Measurements from ENCODE around the gene RPS21. TPM values are rescaled to one million over a fixed set of nuclear protein-coding genes. Genes with fewer than 3 reads are reported as not detected.

Gene RPS21
- total and polyA plus RNA-seq, 2 experiments from 2014 or later: 378 to 839 TPM

GRCh38 chr20:62376112-62377063 is 10.5 kb upstream of the RPS21 start:
- Histone ChIP-seq H3K27ac (peak overlapping the region; percentile 97), H3K9me3 (ENCODE audit: low read depth) (no peaks in the 10 kb centered on the region), H3K27me3 (no peaks in the 10 kb centered on the region), H3K4me1 (ENCODE audit: low read depth) (peaks cover 24% of the 10 kb centered on the region), H3K36me3 (no peaks in the 10 kb centered on the region), H3K4me3 (no peak overlapping the region)
- peak; percentile 88 to 94 for DNase-seq (ENCODE audit: low read depth in 1 of 2, low spot score in 1 of 2)
- TF ChIP-seq CTCF (IDR thresholded peaks at IDR 0.05; ENCODE audit: low read depth, low read length): peak; percentile 59

- H3K27ac ChIP-seq: peak overlapping the region; percentile 97
Measured at GRCh38 chr20:62377064-62377461, 9.8 kb upstream of the RPS21 start.

GRCh38 chr20:62377615-62378178 is 9.2 kb upstream of the RPS21 start:
- TF ChIP-seq CTCF (IDR thresholded peaks at IDR 0.05; ENCODE audit: low read depth, low read length): no peak
- no peaks in the 10 kb centered on the region for H3K9me3 ChIP-seq (ENCODE audit: low read depth)
- H3K4me1 ChIP-seq (ENCODE audit: low read depth): peaks cover 17% of the 10 kb centered on the region
- no peak for DNase-seq (ENCODE audit: low read depth in 1 of 2, low spot score in 1 of 2)
- no peaks in the 10 kb centered on the region for H3K36me3 ChIP-seq
- H3K27ac ChIP-seq: peak overlapping the region; percentile 97
- H3K27me3 ChIP-seq: no peaks in the 10 kb centered on the region
- H3K4me3 ChIP-seq: no peak overlapping the region

More at GRCh38 chr20:62377064-62377461, 9.8 kb upstream of the RPS21 start:
- no peaks in the 10 kb centered on the region for H3K9me3 ChIP-seq (ENCODE audit: low read depth)
- DNase-seq (ENCODE audit: low read depth in 1 of 2, low spot score in 1 of 2): no peak
- H3K4me3 ChIP-seq: no peak overlapping the region
- TF ChIP-seq CTCF (IDR thresholded peaks at IDR 0.05; ENCODE audit: low read depth, low read length): no peak
- H3K4me1 ChIP-seq (ENCODE audit: low read depth): peaks cover 22% of the 10 kb centered on the region
- no peaks in the 10 kb centered on the region for H3K27me3 ChIP-seq
- H3K36me3 ChIP-seq: no peaks in the 10 kb centered on the region

- no peaks in the 10 kb centered on the region for H3K9me3 ChIP-seq (ENCODE audit: low read depth)
- TF ChIP-seq CTCF (IDR thresholded peaks at IDR 0.05; ENCODE audit: low read depth, low read length): no peak
- H3K36me3 ChIP-seq: no peaks in the 10 kb centered on the region
- H3K4me1 ChIP-seq (ENCODE audit: low read depth): peaks cover 17% of the 10 kb centered on the region
- DNase-seq (ENCODE audit: low read depth in 1 of 2, low spot score in 1 of 2): no peak
- H3K4me3 ChIP-seq: no peak overlapping the region
- no peaks in the 10 kb centered on the region for H3K27me3 ChIP-seq
- peak overlapping the region; percentile 97 for H3K27ac ChIP-seq
Measured at GRCh38 chr20:62378215-62378614, 8.7 kb upstream of the RPS21 start.

GRCh38 chr20:62381202-62381797 is 5.6 kb upstream of the RPS21 start:
- H3K4me3 ChIP-seq: no peak overlapping the region
- H3K27ac ChIP-seq: peak overlapping the region; percentile 68
- H3K36me3 ChIP-seq: no peaks in the 10 kb centered on the region
- TF ChIP-seq CTCF (IDR thresholded peaks at IDR 0.05; ENCODE audit: low read depth, low read length): no peak
- H3K27me3 ChIP-seq: no peaks in the 10 kb centered on the region
- H3K9me3 ChIP-seq (ENCODE audit: low read depth): no peaks in the 10 kb centered on the region
- no peak for DNase-seq (ENCODE audit: low read depth in 1 of 2, low spot score in 1 of 2)
- H3K4me1 ChIP-seq (ENCODE audit: low read depth): peaks cover 9% of the 10 kb centered on the region

Measured in cardiac muscle cell (in vitro differentiated cells and primary cell).